ENCODE measurements around the gene MESP1. TPM values are rescaled to one million over a fixed set of nuclear protein-coding genes. Genes with fewer than 3 reads are reported as not detected.

MESP1 gene
- total and polyA plus RNA-seq, 2 of the 13 experiments (the other 11 are each of a cell fraction or from before 2014, with no cell fraction given), result not detected

DNA sequence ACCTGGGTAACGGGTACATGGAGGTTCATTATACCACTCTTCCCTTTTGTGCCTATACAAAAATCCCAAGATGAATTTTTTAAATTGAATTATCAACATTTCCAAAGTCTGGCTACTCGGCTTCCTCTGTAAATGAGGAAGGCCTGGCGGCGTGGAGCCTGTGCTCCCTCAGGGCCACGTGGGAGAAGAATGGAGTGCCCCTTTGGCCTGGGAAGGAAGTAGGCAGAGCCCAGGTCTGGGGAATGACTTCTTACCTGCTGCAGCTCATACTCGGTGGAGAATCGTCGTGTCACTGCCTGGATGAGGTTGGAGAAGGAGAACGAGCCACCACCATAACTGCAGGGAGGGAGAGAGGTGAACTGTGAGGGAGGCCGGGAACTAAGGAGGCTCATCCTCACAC lies 39.2 kb upstream of the MESP1 start:
- no peaks in the 10 kb centered on the region for H3K27me3 ChIP-seq (ENCODE audit: control insufficient read depth in 1 of 2, insufficient read depth in 2 of 2, low read length in 2 of 2)
- BruUV-seq (replicated peaks), result no TSS peak
- DNase-seq (ENCODE audit: low spot score), result no peak
- no peaks in the 10 kb centered on the region for H3K79me2 ChIP-seq (ENCODE audit: insufficient read depth, low read length)
- WGBS (ENCODE audit: low lambda C conversion rate), result 96% methylated on average over 10 of the region's 10 CpGs
- H3K4me1 ChIP-seq (ENCODE audit: insufficient read depth, low read length), result peaks cover 24% of the 10 kb centered on the region
- H4K20me1 ChIP-seq (ENCODE audit: insufficient read depth, low read length), result no peaks in the 10 kb centered on the region; the same call in 1 of the 2 replicates
- CTCF ChIA-PET (ENCODE audit: low intra/inter-chr PET ratio, low total read pairs), result no interaction called here
- no peak overlapping the region for H2AFZ ChIP-seq (ENCODE audit: low read length)
- H3K4me3 ChIP-seq (replicated peaks in 1 of 3; ENCODE audit: insufficient read depth in 1 of 3, low read depth in 2 of 3, low read length in 3 of 3), result no peak overlapping the region
- H3K36me3 ChIP-seq (replicated peaks in 1 of 2; ENCODE audit: control insufficient read depth in 1 of 2, insufficient read depth in 2 of 2, low read length in 2 of 2), result peaks cover 18 to 60% of the 10 kb centered on the region in 2 experiments
- no peak overlapping the region for H3K27ac ChIP-seq (ENCODE audit: extremely low read length, insufficient read depth, low read length)
- intact Hi-C loops (cut with micrococcal nuclease; ENCODE audit: unreplicated experiment), result no loop called here
- H3K4me2 ChIP-seq (ENCODE audit: low read depth, low read length), result no peak overlapping the region
- POLR2A ChIA-PET, result interaction anchor here (1.0 kb wide), 1 partner anchor 17 kb away, joined by 3 read pairs; no protein-coding TSS in a partner anchor
- H3K9ac ChIP-seq (ENCODE audit: insufficient read depth, low read depth, low read length), result no peak overlapping the region
- no peak for ATAC-seq
- H3K9me3 ChIP-seq (ENCODE audit: low read length), result no peaks in the 10 kb centered on the region
- no peak for FAIRE-seq
- in situ Hi-C loops (cut with HindIII; ENCODE audit: extremely low pct_ligation_motif_present, low pct_unique_long_range_greater_than_20kb), result no loop called here
- TF ChIP-seq, protein P1, sequence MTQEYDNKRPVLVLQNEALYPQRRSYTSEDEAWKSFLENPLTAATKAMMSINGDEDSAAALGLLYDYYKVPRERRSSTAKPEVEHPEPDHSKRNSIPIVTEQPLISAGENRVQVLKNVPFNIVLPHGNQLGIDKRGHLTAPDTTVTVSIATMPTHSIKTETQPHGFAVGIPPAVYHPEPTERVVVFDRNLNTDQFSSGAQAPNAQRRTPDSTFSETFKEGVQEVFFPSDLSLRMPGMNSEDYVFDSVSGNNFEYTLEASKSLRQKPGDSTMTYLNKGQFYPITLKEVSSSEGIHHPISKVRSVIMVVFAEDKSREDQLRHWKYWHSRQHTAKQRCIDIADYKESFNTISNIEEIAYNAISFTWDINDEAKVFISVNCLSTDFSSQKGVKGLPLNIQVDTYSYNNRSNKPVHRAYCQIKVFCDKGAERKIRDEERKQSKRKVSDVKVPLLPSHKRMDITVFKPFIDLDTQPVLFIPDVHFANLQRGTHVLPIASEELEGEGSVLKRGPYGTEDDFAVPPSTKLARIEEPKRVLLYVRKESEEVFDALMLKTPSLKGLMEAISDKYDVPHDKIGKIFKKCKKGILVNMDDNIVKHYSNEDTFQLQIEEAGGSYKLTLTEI (CRISPR knock-in tag; conservative IDR thresholded peaks at IDR 0.05), result no peak
- TF ChIP-seq, protein P2, sequence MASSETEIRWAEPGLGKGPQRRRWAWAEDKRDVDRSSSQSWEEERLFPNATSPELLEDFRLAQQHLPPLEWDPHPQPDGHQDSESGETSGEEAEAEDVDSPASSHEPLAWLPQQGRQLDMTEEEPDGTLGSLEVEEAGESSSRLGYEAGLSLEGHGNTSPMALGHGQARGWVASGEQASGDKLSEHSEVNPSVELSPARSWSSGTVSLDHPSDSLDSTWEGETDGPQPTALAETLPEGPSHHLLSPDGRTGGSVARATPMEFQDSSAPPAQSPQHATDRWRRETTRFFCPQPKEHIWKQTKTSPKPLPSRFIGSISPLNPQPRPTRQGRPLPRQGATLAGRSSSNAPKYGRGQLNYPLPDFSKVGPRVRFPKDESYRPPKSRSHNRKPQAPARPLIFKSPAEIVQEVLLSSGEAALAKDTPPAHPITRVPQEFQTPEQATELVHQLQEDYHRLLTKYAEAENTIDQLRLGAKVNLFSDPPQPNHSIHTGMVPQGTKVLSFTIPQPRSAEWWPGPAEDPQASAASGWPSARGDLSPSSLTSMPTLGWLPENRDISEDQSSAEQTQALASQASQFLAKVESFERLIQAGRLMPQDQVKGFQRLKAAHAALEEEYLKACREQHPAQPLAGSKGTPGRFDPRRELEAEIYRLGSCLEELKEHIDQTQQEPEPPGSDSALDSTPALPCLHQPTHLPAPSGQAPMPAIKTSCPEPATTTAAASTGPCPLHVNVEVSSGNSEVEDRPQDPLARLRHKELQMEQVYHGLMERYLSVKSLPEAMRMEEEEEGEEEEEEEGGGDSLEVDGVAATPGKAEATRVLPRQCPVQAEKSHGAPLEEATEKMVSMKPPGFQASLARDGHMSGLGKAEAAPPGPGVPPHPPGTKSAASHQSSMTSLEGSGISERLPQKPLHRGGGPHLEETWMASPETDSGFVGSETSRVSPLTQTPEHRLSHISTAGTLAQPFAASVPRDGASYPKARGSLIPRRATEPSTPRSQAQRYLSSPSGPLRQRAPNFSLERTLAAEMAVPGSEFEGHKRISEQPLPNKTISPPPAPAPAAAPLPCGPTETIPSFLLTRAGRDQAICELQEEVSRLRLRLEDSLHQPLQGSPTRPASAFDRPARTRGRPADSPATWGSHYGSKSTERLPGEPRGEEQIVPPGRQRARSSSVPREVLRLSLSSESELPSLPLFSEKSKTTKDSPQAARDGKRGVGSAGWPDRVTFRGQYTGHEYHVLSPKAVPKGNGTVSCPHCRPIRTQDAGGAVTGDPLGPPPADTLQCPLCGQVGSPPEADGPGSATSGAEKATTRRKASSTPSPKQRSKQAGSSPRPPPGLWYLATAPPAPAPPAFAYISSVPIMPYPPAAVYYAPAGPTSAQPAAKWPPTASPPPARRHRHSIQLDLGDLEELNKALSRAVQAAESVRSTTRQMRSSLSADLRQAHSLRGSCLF (CRISPR knock-in tag; IDR thresholded peaks at IDR 0.05; ENCODE audit: borderline replicate concordance), result no peak
- TF ChIP-seq, protein P3, sequence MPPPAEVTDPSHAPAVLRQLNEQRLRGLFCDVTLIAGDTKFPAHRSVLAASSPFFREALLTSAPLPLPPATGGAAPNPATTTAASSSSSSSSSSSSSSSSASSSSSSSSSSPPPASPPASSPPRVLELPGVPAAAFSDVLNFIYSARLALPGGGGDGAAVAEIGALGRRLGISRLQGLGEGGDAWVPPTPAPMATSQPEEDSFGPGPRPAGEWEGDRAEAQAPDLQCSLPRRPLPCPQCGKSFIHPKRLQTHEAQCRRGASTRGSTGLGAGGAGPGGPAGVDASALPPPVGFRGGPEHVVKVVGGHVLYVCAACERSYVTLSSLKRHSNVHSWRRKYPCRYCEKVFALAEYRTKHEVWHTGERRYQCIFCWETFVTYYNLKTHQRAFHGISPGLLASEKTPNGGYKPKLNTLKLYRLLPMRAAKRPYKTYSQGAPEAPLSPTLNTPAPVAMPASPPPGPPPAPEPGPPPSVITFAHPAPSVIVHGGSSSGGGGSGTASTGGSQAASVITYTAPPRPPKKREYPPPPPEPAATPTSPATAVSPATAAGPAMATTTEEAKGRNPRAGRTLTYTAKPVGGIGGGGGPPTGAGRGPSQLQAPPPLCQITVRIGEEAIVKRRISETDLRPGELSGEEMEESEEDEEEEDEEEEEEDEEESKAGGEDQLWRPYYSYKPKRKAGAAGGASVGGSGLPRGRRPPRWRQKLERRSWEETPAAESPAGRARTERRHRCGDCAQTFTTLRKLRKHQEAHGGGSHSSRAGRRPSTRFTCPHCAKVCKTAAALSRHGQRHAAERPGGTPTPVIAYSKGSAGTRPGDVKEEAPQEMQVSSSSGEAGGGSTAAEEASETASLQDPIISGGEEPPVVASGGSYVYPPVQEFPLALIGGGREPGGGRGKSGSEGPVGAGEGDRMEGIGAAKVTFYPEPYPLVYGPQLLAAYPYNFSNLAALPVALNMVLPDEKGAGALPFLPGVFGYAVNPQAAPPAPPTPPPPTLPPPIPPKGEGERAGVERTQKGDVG (CRISPR knock-in tag; IDR thresholded peaks at IDR 0.05; ENCODE audit: borderline replicate concordance), result no peak
- no peak for TF ChIP-seq MZF1 (CRISPR knock-in tag; IDR thresholded peaks at IDR 0.05; ENCODE audit: borderline replicate concordance)
- no peak for TF ChIP-seq ZNF841 (CRISPR knock-in tag; IDR thresholded peaks at IDR 0.05; ENCODE audit: borderline replicate concordance)
- TF ChIP-seq RNF2 (conservative IDR thresholded peaks at IDR 0.05; ENCODE audit: low read depth), result no peak
- TF ChIP-seq RBM22 (optimal IDR thresholded peaks at IDR 0.05; ENCODE audit: low read length), result no peak
- no peak for TF ChIP-seq CREB1 (IDR thresholded peaks at IDR 0.05)
- no peak for TF ChIP-seq CREB1 (CRISPR knock-in tag; IDR thresholded peaks at IDR 0.05)
- TF ChIP-seq U2AF1 (optimal IDR thresholded peaks at IDR 0.05; ENCODE audit: low read depth, low read length), result no peak
- TF ChIP-seq ZFP62 (CRISPR knock-in tag; IDR thresholded peaks at IDR 0.05), result no peak
- no peak for TF ChIP-seq ZNF3 (CRISPR knock-in tag; IDR thresholded peaks at IDR 0.05)
- no peak for TF ChIP-seq ZNF326 (CRISPR knock-in tag; IDR thresholded peaks at IDR 0.05; ENCODE audit: borderline replicate concordance)
- no peak for TF ChIP-seq HNRNPLL (IDR thresholded peaks at IDR 0.05; ENCODE audit: low read depth, low read length, poor library complexity, severe bottlenecking)

Data from HepG2 (cell line).